Esophagus squamous epithelium (tissue), 5 donors: ENCODE data around the gene TMEM182. TPM values are rescaled to one million over a fixed set of nuclear protein-coding genes. Genes with fewer than 3 reads are reported as not detected.

Source experiments
- DNase-seq: peaks from one replicate; lab custom pipeline; 2025; lab: John Stamatoyannopoulos, UW
- H3K27ac ChIP-seq, 4 donors: fragments of 200-600 bp; sonication (generic); one replicate each; pipeline ENCODE4 v1.5.1; 2016 to 2019; ENCODE audit warnings: mild to moderate bottlenecking in 1 of 4
- H3K27me3 ChIP-seq, 4 donors: fragments of 200-600 bp; sonication (generic); 1 replicate in 3 of 4; 2 replicates in 1 of 4; pipeline versions ENCODE4 v1.5.1 to v1.6.0; 2017 to 2021; ENCODE audit warnings: antibody characterized with exemption in 1 of 4
- H3K36me3 ChIP-seq, 3 donors: fragments of 200-600 bp; sonication (generic); one replicate each; pipeline ENCODE4 v1.5.1; 2016 to 2019
- H3K4me1 ChIP-seq, 3 donors: fragments of 200-600 bp; sonication (generic); one replicate each; pipeline ENCODE4 v1.5.1; 2017 to 2019
- H3K4me3 ChIP-seq, 4 donors: fragments of 200-600 bp; sonication (generic); 1 replicate in 3 of 4; 2 replicates in 1 of 4; pipeline ENCODE4 v1.5.1; 2016 to 2019; ENCODE audit warnings: mild to moderate bottlenecking in 2 of 4, moderate library complexity in 1 of 4
- H3K9me3 ChIP-seq, 3 donors: fragments of 200-600 bp; sonication (generic); one replicate each; pipeline ENCODE4 v1.5.1; 2016 to 2019
- CTCF ChIP-seq, 6 experiments: fragments of 450-650 bp in 4 of 6; fragments of 200-600 bp in 2 of 6; sonication (generic) in 2 of 6; IDR thresholded peaks; one replicate each; pipeline ENCODE4 v1.5.1; 2016 to 2019; ENCODE audit warnings: antibody characterized with exemption in 6 of 6, mild to moderate bottlenecking in 4 of 6, moderate library complexity in 4 of 6
- POLR2A ChIP-seq, 4 donors: fragments of 450-650 bp; IDR thresholded peaks; one replicate each; pipeline ENCODE4 v1.6.1; 2017; ENCODE audit warnings: antibody characterized with exemption in 4 of 4, mild to moderate bottlenecking in 4 of 4, moderate library complexity in 3 of 4
- WGBS, 2 donors: methylation state at CpG; one replicate each; pipeline ENCODE4 v1.1.5; 2018; 5-methylcytosine and 5-hydroxymethylcytosine counted together
- intact Hi-C: fragments of 100-400 bp; cut with DNase I; formaldehyde crosslinking; loops from one replicate; pipeline ENCODE4 v1.15.0; 2022
- total RNA-seq, 4 donors: library from RNA; depleted of rRNA; stranded (reverse); fragments of >200 nt; gene quantifications; one replicate each; pipeline ENCODE4 v1.1.0, GENCODE V29; 2016
- donor health status: DM: yes; HTN: yes; CAD: no.

The TMEM182 gene
- total RNA-seq, 4 donors from 2014 or later: 0.45 to 3.0 (median 1.6) TPM

GRCh38 chr2:102803041-102803896 lies 41.4 kb downstream of the TMEM182 start:
- Histone ChIP-seq H3K4me1 (no peaks in the 10 kb centered on the region), H3K9me3 (peaks cover 0 to 40% (median 17%) of the 10 kb centered on the region in 3 donors), H3K27me3 (no peaks in the 10 kb centered on the region), H3K4me3 (no peak overlapping the region), H3K36me3 (peaks cover 0 to 33% (median 0%) of the 10 kb centered on the region in 3 donors), H3K27ac (no peak overlapping the region)
- DNase-seq: no peak
- WGBS, 2 donors: 76 to 84% methylated on average over 10 to 11 of the region's 13 CpGs
- no peak for TF ChIP-seq CTCF (IDR thresholded peaks at IDR 0.05)
- no peak for TF ChIP-seq POLR2A (IDR thresholded peaks at IDR 0.05)
- intact Hi-C loops: no loop called here

GRCh38 chr2:102803897-102804217 lies 42.0 kb downstream of the TMEM182 start:
- WGBS, 2 donors: 70 to 84% methylated on average over 5 of the region's 5 CpGs
- no peak overlapping the region for H3K27ac ChIP-seq
- TF ChIP-seq CTCF (IDR thresholded peaks at IDR 0.05) (no peak), POLR2A (IDR thresholded peaks at IDR 0.05) (no peak)
- no peaks in the 10 kb centered on the region for H3K27me3 ChIP-seq
- no peaks in the 10 kb centered on the region for H3K4me1 ChIP-seq
- peaks cover 0 to 40% (median 17%) of the 10 kb centered on the region in 3 donors for H3K9me3 ChIP-seq
- intact Hi-C loops: no loop called here
- H3K36me3 ChIP-seq: peaks cover 0 to 27% (median 0%) of the 10 kb centered on the region in 3 donors
- H3K4me3 ChIP-seq: no peak overlapping the region
- no peak for DNase-seq

DNA sequence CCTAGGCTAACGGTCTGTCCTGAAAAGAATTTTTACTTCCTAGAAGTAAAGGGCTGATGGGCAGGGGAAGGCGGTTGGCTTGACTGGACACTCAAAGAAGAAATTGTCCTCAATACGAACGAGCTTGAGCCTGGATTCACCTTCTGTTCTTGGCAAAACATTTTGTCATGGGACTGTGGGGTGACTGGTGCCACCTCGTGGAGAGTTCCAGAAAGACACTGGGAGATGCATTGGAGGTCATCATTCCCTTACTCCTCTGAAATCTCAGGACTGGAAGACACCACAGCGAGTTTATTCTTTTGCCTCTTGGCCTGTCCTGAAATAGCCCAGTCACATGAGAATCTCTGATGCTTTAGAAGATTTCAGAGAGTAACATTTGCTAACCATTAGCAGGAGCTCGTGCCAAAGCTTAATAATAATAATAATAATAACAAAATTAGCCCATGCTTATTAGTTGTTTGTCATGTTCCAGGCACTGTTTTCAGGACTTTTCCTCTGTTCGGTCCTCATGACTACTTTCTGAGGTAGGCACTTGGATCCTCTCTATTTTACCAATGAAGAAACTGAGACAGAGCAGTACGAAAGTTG lies 44.5 kb downstream of the TMEM182 start:
- WGBS, 2 donors: 47 to 48% methylated on average over 8 to 9 of the region's 9 CpGs
- Histone ChIP-seq H3K27ac (no peak overlapping the region), H3K4me3 (no peak overlapping the region), H3K4me1 (no peaks in the 10 kb centered on the region), H3K9me3 (peaks cover 0 to 19% (median 10%) of the 10 kb centered on the region in 3 donors), H3K36me3 (peaks cover 0 to 10% (median 0%) of the 10 kb centered on the region in 3 donors), H3K27me3 (no peaks in the 10 kb centered on the region)
- TF ChIP-seq POLR2A (IDR thresholded peaks at IDR 0.05) (no peak), CTCF (IDR thresholded peaks at IDR 0.05) (peak in 5 of 6 experiments; percentile 50 to 68 (median 61))
- intact Hi-C loops: no loop called here
- no peak for DNase-seq

DNA sequence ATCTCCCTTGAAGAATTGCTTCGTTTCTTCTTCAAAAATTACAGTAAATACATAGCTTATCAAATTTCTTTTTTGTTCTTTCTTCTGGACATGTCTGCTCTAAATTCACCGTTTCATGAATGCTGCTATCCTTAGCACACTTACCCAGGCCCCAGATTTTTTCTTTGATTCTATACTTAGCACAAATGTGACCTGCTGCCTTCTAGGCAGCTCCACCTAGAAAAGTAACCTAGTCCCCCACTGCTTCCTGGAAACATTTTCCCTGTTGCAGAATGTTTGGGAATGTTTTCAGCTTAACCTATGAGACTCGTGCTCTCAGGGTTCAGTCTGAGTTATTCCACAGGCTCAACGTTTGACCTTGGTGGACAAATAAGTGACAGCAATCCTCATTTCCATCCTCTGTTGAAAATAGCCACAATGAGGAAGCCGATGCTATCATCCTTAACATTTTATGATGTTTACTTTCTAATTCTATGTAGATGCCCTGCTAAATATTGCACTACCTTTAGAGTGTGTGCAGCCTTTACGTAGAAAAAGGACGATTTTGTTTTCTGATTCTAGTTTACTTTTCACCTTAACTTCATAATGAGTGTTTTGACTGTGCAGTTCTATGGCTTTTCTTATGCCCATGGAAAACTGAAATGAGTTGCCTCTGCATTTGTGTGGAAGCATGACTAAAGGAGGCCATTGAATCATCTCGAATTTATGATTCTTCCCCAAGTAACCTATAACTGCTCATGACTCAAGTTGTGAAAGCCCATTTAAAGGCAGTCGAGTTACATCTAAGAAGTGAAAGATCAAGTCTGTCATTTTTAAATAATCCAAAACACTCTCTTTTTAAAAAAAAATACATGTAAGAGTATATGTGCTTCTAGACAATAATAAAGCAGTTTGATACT lies 47.7 kb downstream of the TMEM182 start:
- no peak for DNase-seq
- Histone ChIP-seq H3K4me3 (no peak overlapping the region), H3K4me1 (no peaks in the 10 kb centered on the region), H3K36me3 (no peaks in the 10 kb centered on the region), H3K9me3 (no peaks in the 10 kb centered on the region), H3K27me3 (no peaks in the 10 kb centered on the region), H3K27ac (no peak overlapping the region)
- TF ChIP-seq POLR2A (IDR thresholded peaks at IDR 0.05) (no peak), CTCF (IDR thresholded peaks at IDR 0.05) (no peak)
- intact Hi-C loops: loop anchor here (10.0 kb wide), 1 partner anchor 55 kb away; no protein-coding TSS in a partner anchor
- 69% methylated on average over 9 of the region's 9 CpGs for WGBS, 2 donors
